GM19099 (cell line): ENCODE data around the gene DISP2.

Experiments
- POLR2A ChIP-seq: IDR thresholded peaks from 3 replicates; pipeline ENCODE4 v1.6.1; 2011; ENCODE audit warnings: low read depth; ENCODE audit not compliant: insufficient read length; ENCODE audit errors: extremely low read depth

DISP2 gene

GRCh38 chr15:40361640-40362039 lies 3.6 kb downstream of the DISP2 start:
- no peak for TF ChIP-seq POLR2A

- no peak for TF ChIP-seq POLR2A
These were observed 5.6 kb downstream of the DISP2 start for GRCh38 chr15:40363611-40364010.

GRCh38 chr15:40364251-40364650 lies 6.2 kb downstream of the DISP2 start:
- TF ChIP-seq POLR2A = no peak

GRCh38 chr15:40365016-40365415 lies 7.0 kb downstream of the DISP2 start:
- no peak for TF ChIP-seq POLR2A

- TF ChIP-seq POLR2A = no peak
These were observed 7.8 kb downstream of the DISP2 start for GRCh38 chr15:40365624-40366456.

- no peak for TF ChIP-seq POLR2A
These were observed 8.7 kb downstream of the DISP2 start for GRCh38 chr15:40366457-40367370.

- TF ChIP-seq POLR2A = no peak
These were observed 9.3 kb downstream of the DISP2 start for GRCh38 chr15:40367371-40367685.

GRCh38 chr15:40367686-40368611 lies 9.9 kb downstream of the DISP2 start:
- TF ChIP-seq POLR2A = no peak

- no peak for TF ChIP-seq POLR2A
These were observed 10.9 kb downstream of the DISP2 start for GRCh38 chr15:40368719-40369473.

- TF ChIP-seq POLR2A = no peak
These were observed 11.5 kb downstream of the DISP2 start for GRCh38 chr15:40369474-40369869.

- TF ChIP-seq POLR2A = no peak
These were observed 12.0 kb downstream of the DISP2 start for GRCh38 chr15:40369971-40370370.

GRCh38 chr15:40372981-40373380 lies 15.0 kb downstream of the DISP2 start:
- no peak for TF ChIP-seq POLR2A

GRCh38 chr15:40377606-40378005 lies 19.6 kb downstream of the DISP2 start:
- no peak for TF ChIP-seq POLR2A

GRCh38 chr15:40379374-40379773 lies 21.4 kb downstream of the DISP2 start:
- no peak for TF ChIP-seq POLR2A
